Gastroesophageal sphincter (tissue), 4 donors: Measurements from ENCODE around the gene HBG2. TPM values are rescaled to one million over a fixed set of nuclear protein-coding genes. Genes with fewer than 3 reads are reported as not detected.

Experiments used
- ATAC-seq: fragments of 150-250 bp; one replicate; pipeline ENCODE4 v1.9.1; 2016; ENCODE audit warnings: mild to moderate bottlenecking, moderate library complexity
- H3K27ac ChIP-seq, 4 donors: fragments of 200-600 bp; sonication (generic) in 3 of 4; 1 replicate in 3 of 4; 2 replicates in 1 of 4; pipeline ENCODE4 v1.5.1; 2016 to 2019
- H3K27me3 ChIP-seq: fragments of 200-600 bp; sonication (generic); one replicate; pipeline ENCODE4 v1.5.1; 2019
- H3K36me3 ChIP-seq, 2 donors: fragments of 200-600 bp; sonication (generic); one replicate each; pipeline ENCODE4 v1.5.1; 2019; ENCODE audit warnings: control low read depth in 1 of 2
- H3K4me1 ChIP-seq, 3 donors: fragments of 200-600 bp; sonication (generic); 1 replicate in 2 of 3; 2 replicates in 1 of 3; pipeline ENCODE4 v1.5.1; 2016 to 2019; ENCODE audit warnings: control low read depth in 2 of 3
- H3K4me3 ChIP-seq, 2 donors: fragments of 200-600 bp; sonication (generic); one replicate each; pipeline ENCODE4 v1.5.1; 2019; ENCODE audit warnings: mild to moderate bottlenecking in 1 of 2, moderate library complexity in 1 of 2
- H3K9me3 ChIP-seq, 3 donors: fragments of 200-600 bp; sonication (generic); one replicate each; pipeline ENCODE4 v1.5.1; 2017 to 2019; ENCODE audit warnings: control low read depth in 2 of 3
- EP300 ChIP-seq: sonication (generic); formaldehyde crosslinking; IDR thresholded peaks from one replicate; pipeline ENCODE4 v1.6.1; 2017; ENCODE audit warnings: antibody characterized with exemption, mild to moderate bottlenecking
- POLR2A ChIP-seq, 2 donors: fragments of 450-650 bp; IDR thresholded peaks; one replicate each; pipeline ENCODE4 v1.6.1; 2017; ENCODE audit warnings: antibody characterized with exemption in 2 of 2, mild to moderate bottlenecking in 2 of 2, moderate library complexity in 1 of 2
- POLR2AphosphoS5 ChIP-seq: sonication (generic); formaldehyde crosslinking; IDR thresholded peaks from one replicate; pipeline ENCODE4 v1.6.1; 2017; ENCODE audit warnings: antibody characterized with exemption
- WGBS, 2 donors: methylation state at CpG; one replicate each; pipeline ENCODE4 v1.1.5; 2018; ENCODE audit warnings: low coverage in 1 of 2; 5-methylcytosine and 5-hydroxymethylcytosine counted together
- total RNA-seq, 4 donors: library from RNA; depleted of rRNA; stranded (reverse); fragments of >200 nt; gene quantifications; one replicate each; pipeline ENCODE4 v1.1.0, GENCODE V29; 2016
- TF ChIP-seq, protein P1 (sequence below), 4 experiments: fragments of 200-600 bp in 2 of 4; fragments of 450-650 bp in 2 of 4; sonication (generic) in 1 of 4; IDR thresholded peaks; one replicate each; pipeline ENCODE4 v1.5.1; 2017 to 2019; ENCODE audit warnings: antibody characterized with exemption in 4 of 4, mild to moderate bottlenecking in 2 of 4, moderate library complexity in 2 of 4

HBG2 gene
- total RNA-seq, 4 donors from 2014 or later, result not detected

- Histone ChIP-seq H3K4me3 (no peak overlapping the region), H3K36me3 (no peaks in the 10 kb centered on the region), H3K27me3 (no peaks in the 10 kb centered on the region), H3K9me3 (no peaks in the 10 kb centered on the region), H3K27ac (no peak overlapping the region), H3K4me1 (peaks cover 0 to under 1% (median 0%) of the 10 kb centered on the region in 3 donors)
- ATAC-seq, result no peak
- WGBS, 2 donors, result 52 to 61% methylated on average over 5 to 6 of the region's 6 CpGs
- TF ChIP-seq POLR2A (IDR thresholded peaks at IDR 0.05) (no peak), POLR2AphosphoS5 (no peak)
Observed at GRCh38 chr11:5275369-5276110, 21.0 kb upstream of the HBG2 start.

- ATAC-seq, result no peak
- no peaks in the 10 kb centered on the region for H3K36me3 ChIP-seq
- H3K4me1 ChIP-seq, result no peaks in the 10 kb centered on the region
- H3K27ac ChIP-seq, result no peak overlapping the region
- no peak overlapping the region for H3K4me3 ChIP-seq
- H3K27me3 ChIP-seq, result no peaks in the 10 kb centered on the region
- TF ChIP-seq, protein P1, sequence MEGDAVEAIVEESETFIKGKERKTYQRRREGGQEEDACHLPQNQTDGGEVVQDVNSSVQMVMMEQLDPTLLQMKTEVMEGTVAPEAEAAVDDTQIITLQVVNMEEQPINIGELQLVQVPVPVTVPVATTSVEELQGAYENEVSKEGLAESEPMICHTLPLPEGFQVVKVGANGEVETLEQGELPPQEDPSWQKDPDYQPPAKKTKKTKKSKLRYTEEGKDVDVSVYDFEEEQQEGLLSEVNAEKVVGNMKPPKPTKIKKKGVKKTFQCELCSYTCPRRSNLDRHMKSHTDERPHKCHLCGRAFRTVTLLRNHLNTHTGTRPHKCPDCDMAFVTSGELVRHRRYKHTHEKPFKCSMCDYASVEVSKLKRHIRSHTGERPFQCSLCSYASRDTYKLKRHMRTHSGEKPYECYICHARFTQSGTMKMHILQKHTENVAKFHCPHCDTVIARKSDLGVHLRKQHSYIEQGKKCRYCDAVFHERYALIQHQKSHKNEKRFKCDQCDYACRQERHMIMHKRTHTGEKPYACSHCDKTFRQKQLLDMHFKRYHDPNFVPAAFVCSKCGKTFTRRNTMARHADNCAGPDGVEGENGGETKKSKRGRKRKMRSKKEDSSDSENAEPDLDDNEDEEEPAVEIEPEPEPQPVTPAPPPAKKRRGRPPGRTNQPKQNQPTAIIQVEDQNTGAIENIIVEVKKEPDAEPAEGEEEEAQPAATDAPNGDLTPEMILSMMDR (IDR thresholded peaks at IDR 0.05), result no peak
- TF ChIP-seq EP300 (no peak), POLR2A (IDR thresholded peaks at IDR 0.05) (no peak), POLR2AphosphoS5 (no peak)
- H3K9me3 ChIP-seq, result no peaks in the 10 kb centered on the region
- WGBS, 2 donors, result 78 to 79% methylated on average over 4 to 5 of the region's 5 CpGs
Observed at GRCh38 chr11:5274395-5274794, 19.8 kb upstream of the HBG2 start.

DNA sequence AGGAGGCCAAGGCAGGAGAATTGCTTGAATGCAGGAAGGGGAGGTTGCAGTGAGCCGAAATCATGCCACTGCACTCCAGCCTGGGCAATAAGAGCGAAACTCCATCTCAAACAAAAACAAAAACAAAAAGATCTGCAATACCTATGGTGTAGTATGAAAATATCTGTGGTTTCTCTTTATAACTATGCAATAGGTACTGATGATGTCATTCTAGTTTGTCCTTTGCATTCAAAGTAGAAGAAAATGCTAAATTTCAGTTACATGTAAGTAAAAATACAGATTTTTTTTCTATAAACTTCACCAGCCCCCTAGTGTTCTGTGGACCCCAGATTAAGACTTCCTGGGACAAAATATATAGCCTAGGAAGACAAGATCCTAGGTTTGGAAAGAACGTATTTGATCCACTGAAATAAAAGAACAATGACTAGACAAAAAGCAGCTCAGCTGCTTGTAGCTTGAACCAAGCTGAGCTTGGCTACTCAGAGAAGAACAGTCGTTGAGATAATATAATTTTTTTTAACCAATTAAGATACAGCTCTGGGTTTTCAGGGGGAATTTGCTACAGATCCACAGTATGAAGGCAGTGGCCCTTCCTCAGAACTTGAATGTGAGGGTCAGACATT, 17.9 kb upstream of the HBG2 start:
- WGBS, 2 donors, result 62 to 68% methylated on average over 4 of the region's 4 CpGs
- no peaks in the 10 kb centered on the region for H3K9me3 ChIP-seq

GRCh38 chr11:5269715-5270147, 15.2 kb upstream of the HBG2 start, which contains the start of gene HBE1:
Gene HBE1 (minus strand): TSS chr11:5269945. CDS start chr11:5269890, 55 bp downstream.
- H3K36me3 ChIP-seq, result no peaks in the 10 kb centered on the region
- no peak within 1 kb of the TSS for H3K27ac ChIP-seq
- no peaks in the 10 kb centered on the region for H3K4me1 ChIP-seq
- no peak for ATAC-seq
- TF ChIP-seq POLR2A (IDR thresholded peaks at IDR 0.05) (no peak), POLR2AphosphoS5 (no peak)
- TF ChIP-seq, protein P1 (IDR thresholded peaks at IDR 0.05), result no peak
- no peaks in the 10 kb centered on the region for H3K27me3 ChIP-seq
- no peaks in the 10 kb centered on the region for H3K9me3 ChIP-seq
- 25% methylated on average over 3 of the region's 4 CpGs; no CpG with 5 or more reads in 1 of the 2 donors for WGBS, 2 donors
- H3K4me3 ChIP-seq, result no peak within 1 kb of the TSS

More for the DNA sequence above, 17.9 kb upstream of the HBG2 start:
- H3K36me3 ChIP-seq, result no peaks in the 10 kb centered on the region
- no peak for ATAC-seq
- no peak overlapping the region for H3K4me3 ChIP-seq
- no peaks in the 10 kb centered on the region for H3K4me1 ChIP-seq
- no peaks in the 10 kb centered on the region for H3K27me3 ChIP-seq
- no peak for TF ChIP-seq EP300
- no peak for TF ChIP-seq POLR2A (IDR thresholded peaks at IDR 0.05)
- TF ChIP-seq, protein P1 (IDR thresholded peaks at IDR 0.05), result no peak
- no peak for TF ChIP-seq POLR2AphosphoS5
- no peak overlapping the region for H3K27ac ChIP-seq

- WGBS, 2 donors, result 57 to 64% methylated on average over 2 of the region's 2 CpGs
- Histone ChIP-seq H3K4me1 (no peaks in the 10 kb centered on the region), H3K9me3 (no peaks in the 10 kb centered on the region), H3K4me3 (no peak overlapping the region), H3K27me3 (no peaks in the 10 kb centered on the region), H3K36me3 (no peaks in the 10 kb centered on the region), H3K27ac (no peak overlapping the region)
- TF ChIP-seq POLR2AphosphoS5 (no peak), POLR2A (IDR thresholded peaks at IDR 0.05) (no peak), EP300 (no peak)
- TF ChIP-seq, protein P1 (IDR thresholded peaks at IDR 0.05), result no peak
- ATAC-seq, result no peak
Observed at GRCh38 chr11:5267033-5267563, 12.5 kb upstream of the HBG2 start.
